Loucy (cell line): ENCODE data around the gene GDNF.

Source experiments
- H2AFZ ChIP-seq: fragments of 200-600 bp; sonication (generic); 2 replicates; pipeline ENCODE4 v1.6.0; 2016; ENCODE audit warnings: antibody characterized with exemption, mild to moderate bottlenecking, low read length, moderate library complexity
- H3F3A ChIP-seq: fragments of 200-600 bp; 2 replicates; pipeline ENCODE4 v1.6.0; 2016; ENCODE audit warnings: antibody characterized with exemption, low read depth, mild to moderate bottlenecking
- H3K27me3 ChIP-seq: fragments of 200-600 bp; sonication (generic); 2 replicates; pipeline ENCODE4 v1.6.1; 2014; ENCODE audit warnings: low read length, mild to moderate bottlenecking; ENCODE audit not compliant: insufficient read depth, poor library complexity, severe bottlenecking
- H3K36me3 ChIP-seq: fragments of 200-600 bp; sonication (generic); 2 replicates; pipeline ENCODE4 v1.6.1; 2016; ENCODE audit warnings: low read length; ENCODE audit not compliant: insufficient read depth
- H3K4me1 ChIP-seq: fragments of 200-600 bp; sonication (generic); 2 replicates; pipeline ENCODE4 v1.5.1; 2014; ENCODE audit warnings: low read length, mild to moderate bottlenecking; ENCODE audit not compliant: insufficient read depth, poor library complexity, severe bottlenecking
- H3K4me2 ChIP-seq: fragments of 200-600 bp; sonication (generic); 2 replicates; pipeline ENCODE4 v1.6.0; 2014; ENCODE audit warnings: antibody characterized with exemption, low read length, low read depth, mild to moderate bottlenecking; ENCODE audit not compliant: poor library complexity, severe bottlenecking
- H3K4me3 ChIP-seq: fragments of 200-600 bp; sonication (generic); 2 replicates; pipeline ENCODE4 v1.5.1; 2014; ENCODE audit warnings: low read length, mild to moderate bottlenecking, mixed read lengths; ENCODE audit not compliant: poor library complexity, severe bottlenecking
- H3K79me2 ChIP-seq: fragments of 200-600 bp; sonication (generic); 2 replicates; pipeline ENCODE4 v1.6.1; 2014; ENCODE audit warnings: low read length; ENCODE audit not compliant: insufficient read depth
- H3K9ac ChIP-seq: fragments of 200-600 bp; sonication (generic); 2 replicates; pipeline ENCODE4 v1.6.0; 2014; ENCODE audit warnings: mild to moderate bottlenecking, low read depth, low read length, moderate library complexity; ENCODE audit not compliant: poor library complexity, severe bottlenecking
- H3K9me2 ChIP-seq: fragments of 200-600 bp; sonication (generic); replicated peaks from 2 replicates; pipeline ENCODE4 v1.6.1; 2016; ENCODE audit warnings: low read depth, low read length, mixed read lengths
- H3K9me3 ChIP-seq: fragments of 200-600 bp; sonication (generic); 2 replicates; pipeline ENCODE4 v1.6.1; 2014; ENCODE audit warnings: mild to moderate bottlenecking, antibody characterized with exemption, low read length, low read depth; ENCODE audit not compliant: insufficient read depth
- H4K20me1 ChIP-seq: fragments of 200-600 bp; sonication (generic); 2 replicates; pipeline ENCODE4 v1.6.0; 2014; ENCODE audit warnings: antibody characterized with exemption, low read length, mild to moderate bottlenecking; ENCODE audit not compliant: insufficient read depth, poor library complexity, severe bottlenecking
- CTCF ChIP-seq: fragments of 200-600 bp; sonication (generic); conservative IDR thresholded peaks from 2 replicates; pipeline ENCODE4 v1.5.1; 2014; ENCODE audit warnings: mild to moderate bottlenecking, antibody characterized with exemption, low read length
- EZH2phosphoT487 ChIP-seq: fragments of 200-600 bp; IDR thresholded peaks from 2 replicates; pipeline ENCODE4 v1.6.1; 2018; ENCODE audit warnings: antibody characterized with exemption, mild to moderate bottlenecking, moderate library complexity, borderline replicate concordance

The GDNF gene

GRCh38 chr5:37839407-37840052 lies at the start of gene GDNF:
Gene GDNF, minus strand, starts transcription at chr5:37840041. Its CDS starts 5,245 bp downstream, at chr5:37834796.
- no peaks in the 10 kb centered on the region for H3K36me3 ChIP-seq
- H4K20me1 ChIP-seq, result no peaks in the 10 kb centered on the region
- H3K4me3 ChIP-seq, result no peak within 1 kb of the TSS
- no peaks in the 10 kb centered on the region for H3F3A ChIP-seq
- H3K4me2 ChIP-seq, result no peak within 1 kb of the TSS
- H2AFZ ChIP-seq, result no peak within 1 kb of the TSS
- no peak within 1 kb of the TSS for H3K9ac ChIP-seq
- no peaks in the 10 kb centered on the region for H3K9me2 ChIP-seq
- 0 out of 2 replicates have a peak, but pooled peaks cover 4% of the 10 kb centered on the region for H3K9me3 ChIP-seq
- H3K27me3 ChIP-seq, result peaks cover 4% of the 10 kb centered on the region
- no peaks in the 10 kb centered on the region for H3K79me2 ChIP-seq
- TF ChIP-seq EZH2phosphoT487 (no peak), CTCF (no peak)
- no peaks in the 10 kb centered on the region for H3K4me1 ChIP-seq

- Histone ChIP-seq H3F3A (no peaks in the 10 kb centered on the region), H3K4me3 (no peak overlapping the region), H3K27me3 (no peaks in the 10 kb centered on the region), H3K4me2 (no peak overlapping the region), H3K9me2 (no peaks in the 10 kb centered on the region), H2AFZ (no peak overlapping the region), H3K79me2 (no peaks in the 10 kb centered on the region), H4K20me1 (no peaks in the 10 kb centered on the region), H3K9me3 (no peaks in the 10 kb centered on the region), H3K36me3 (no peaks in the 10 kb centered on the region), H3K4me1 (no peaks in the 10 kb centered on the region), H3K9ac (no peak overlapping the region)
- TF ChIP-seq CTCF (no peak), EZH2phosphoT487 (no peak)
Observed at GRCh38 chr5:37888476-37888875, 48.6 kb upstream of the GDNF start.

- Histone ChIP-seq H3K27me3 (no peaks in the 10 kb centered on the region), H2AFZ (no peak overlapping the region)
- TF ChIP-seq EZH2phosphoT487 (no peak), CTCF (no peak)
Observed at GRCh38 chr5:37886242-37886905, 46.5 kb upstream of the GDNF start.

More at GRCh38 chr5:37886242-37886905, 46.5 kb upstream of the GDNF start:
- Histone ChIP-seq H3K79me2 (no peaks in the 10 kb centered on the region), H3F3A (no peaks in the 10 kb centered on the region), H3K4me1 (no peaks in the 10 kb centered on the region), H3K4me2 (no peak overlapping the region), H3K4me3 (no peak overlapping the region), H3K36me3 (no peaks in the 10 kb centered on the region), H3K9me2 (no peaks in the 10 kb centered on the region), H3K9ac (no peak overlapping the region), H3K9me3 (no peaks in the 10 kb centered on the region), H4K20me1 (no peaks in the 10 kb centered on the region)
